Kidney (tissue), 14 donors: Measurements from ENCODE around the gene RANBP10. TPM values are rescaled to one million over a fixed set of nuclear protein-coding genes. Genes with fewer than 3 reads are reported as not detected.

Experiments used
- DNase-seq, 5 donors: peaks; one replicate each; pipeline ENCODE4 v3.0.0-alpha.2; 2013 to 2020
- FAIRE-seq: peaks from 2 replicates; lab custom pipeline; 2012; peaks lifted over from hg19 to GRCh38; lab: Jason Lieb, UNC
- H3K27ac ChIP-seq, 2 donors: one replicate each; pipeline ENCODE4 v1.7.0; 2013; ENCODE audit warnings: low read depth in 2 of 2, low read length in 2 of 2, inconsistent platforms in 1 of 2
- H3K27me3 ChIP-seq: one replicate; pipeline ENCODE4 v1.7.1; 2013; ENCODE audit warnings: low read length, inconsistent platforms; ENCODE audit not compliant: control insufficient read depth, insufficient read depth
- H3K36me3 ChIP-seq, 3 donors: one replicate each; pipeline versions ENCODE4 v1.7.0 to v1.7.1; 2013; ENCODE audit warnings: low read length in 3 of 3, control low read depth in 1 of 3, inconsistent platforms in 1 of 3; ENCODE audit not compliant: insufficient read depth in 3 of 3, control insufficient read depth in 2 of 3
- H3K4me1 ChIP-seq, 3 donors: one replicate each; pipeline versions ENCODE4 v1.7.0 to v1.7.1; 2013; ENCODE audit warnings: low read length in 3 of 3, inconsistent platforms in 1 of 3, low read depth in 1 of 3; ENCODE audit not compliant: control insufficient read depth in 2 of 3, insufficient read depth in 2 of 3
- H3K4me3 ChIP-seq, 3 donors: one replicate each; pipeline versions ENCODE4 v1.7.0 to v1.8.1; 2013; ENCODE audit warnings: low read length in 3 of 3, control low read depth in 1 of 3, inconsistent platforms in 1 of 3
- H3K9ac ChIP-seq, 3 donors: one replicate each; pipeline versions ENCODE4 v1.7.0 to v1.7.1; 2013; ENCODE audit warnings: low read length in 3 of 3, control low read depth in 1 of 3, inconsistent platforms in 1 of 3
- H3K9me3 ChIP-seq, 3 donors: one replicate each; pipeline versions ENCODE4 v1.7.0 to v1.7.1; 2013; ENCODE audit warnings: low read length in 3 of 3, control low read depth in 1 of 3, inconsistent platforms in 1 of 3; ENCODE audit not compliant: control insufficient read depth in 2 of 3, insufficient read depth in 1 of 3
- CTCF ChIP-seq: IDR thresholded peaks from 3 replicates; pipeline ENCODE4 v1.5.1; 2012; ENCODE audit warnings: mild to moderate bottlenecking, moderate library complexity, borderline replicate concordance; ENCODE audit not compliant: insufficient read depth; ENCODE audit errors: extremely low read depth
- intact Hi-C: fragments of 100-400 bp; cut with DNase I; formaldehyde crosslinking; loops from one replicate; pipeline ENCODE4 v1.11.1; 2022
- polyA plus RNA-seq: library from polyadenylated mRNA; stranded (reverse); fragments of 350-450 nt; fragmentation: Illumina TruSeq; extraction: RNeasy Lipid Tissue Mini Kit (QIAGEN cat#74804); gene quantifications from one replicate; pipeline ENCODE4 v1.2.3, GENCODE V29; 2014; ENCODE audit warnings: low read depth, low replicate concordance; ENCODE audit not compliant: insufficient read depth
- total RNA-seq: library from RNA; stranded (reverse); fragmentation: NEBNext Ultra II Directional; extraction: Animal tissue kit (Norgen Biotek cat#: 25700); gene quantifications from one replicate; pipeline ENCODE4 v1.2.1, GENCODE V29; 2021
- donor health status: control.
- donor health status: control.
- donor health status: control.
- donor health status: control.
- donor health status: control.
- donor health status: DM: yes; HTN: yes; CAD: no.
- donor health status: Normal renal cell carcinoma (clear cell type).

Gene RANBP10
- total and polyA plus RNA-seq, 2 donors from 2014 or later: 7.0 to 22.3 TPM

GRCh38 chr16:67719778-67720144, 86.6 kb downstream of the RANBP10 start:
- DNase-seq (peak in 3 of 5 donors; percentile 21 to 44 (median 38)), FAIRE-seq (no peak)
- no peaks in the 10 kb centered on the region for H3K36me3 ChIP-seq

DNA sequence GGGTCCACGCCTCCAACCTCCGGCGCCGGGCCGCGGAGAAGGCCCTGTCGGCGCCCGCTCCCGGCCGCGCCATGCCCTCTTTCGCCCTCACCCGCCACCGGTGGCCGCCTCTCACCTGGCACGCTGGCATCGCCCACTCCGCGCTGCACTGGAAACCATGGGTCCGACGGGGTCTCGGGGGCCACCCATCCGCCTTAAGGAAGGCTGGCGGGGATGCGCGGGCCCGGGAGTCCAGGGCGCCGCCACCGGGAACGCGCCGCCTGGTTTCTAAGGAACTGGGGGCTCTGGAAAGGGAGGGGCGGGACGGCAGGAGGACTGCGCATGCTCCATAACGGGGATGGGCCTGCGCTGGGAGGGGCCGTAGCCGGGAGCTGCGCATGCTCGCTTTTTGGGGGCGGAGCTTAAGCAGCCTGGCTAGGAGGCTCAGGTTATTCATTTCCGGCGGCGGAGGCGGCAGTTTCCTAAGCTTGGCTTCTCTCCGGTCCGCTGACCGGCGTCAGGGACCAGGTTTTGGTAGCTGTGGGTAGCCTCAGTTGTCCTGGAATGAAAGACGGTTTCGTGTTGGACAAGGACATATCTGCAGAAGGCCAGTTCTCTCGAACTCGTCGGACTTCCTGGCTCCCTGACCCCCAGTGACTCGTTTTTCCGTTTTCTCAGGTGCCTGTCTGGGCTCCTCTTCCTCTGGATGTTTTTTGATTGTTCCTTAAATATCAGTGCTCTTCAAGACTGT, 87.1 kb downstream of the RANBP10 start, which contains the start of gene GFOD2:
TSS of gene GFOD2 (minus strand) at position 269 of the 730 bp plus-strand sequence. CDS start 33,601 bp downstream, outside the sequence.
- H3K9ac ChIP-seq: peak within 1 kb of the TSS; percentile 65 to 90 (median 90)
- no peak for TF ChIP-seq CTCF
- intact Hi-C loops: no loop called here
- peak within 1 kb of the TSS; percentile 87 to 97 for H3K27ac ChIP-seq
- H3K27me3 ChIP-seq: no peaks in the 10 kb centered on the region
- no peaks in the 10 kb centered on the region for H3K36me3 ChIP-seq
- peak within 1 kb of the TSS; percentile 74 to 97 (median 94) for H3K4me3 ChIP-seq
- FAIRE-seq (no peak), DNase-seq (peak; percentile 98)
- H3K4me1 ChIP-seq: peaks cover 0 to 13% (median 12%) of the 10 kb centered on the region in 3 donors
- H3K9me3 ChIP-seq: no peaks in the 10 kb centered on the region

More at GRCh38 chr16:67719778-67720144, 86.6 kb downstream of the RANBP10 start:
- Histone ChIP-seq H3K4me1 (peaks cover 0 to 12% (median 8%) of the 10 kb centered on the region in 3 donors), H3K9me3 (no peaks in the 10 kb centered on the region), H3K27me3 (no peaks in the 10 kb centered on the region), H3K27ac (peak overlapping the region; percentile 87 to 97), H3K9ac (peak overlapping the region; percentile 65 to 90 (median 90)), H3K4me3 (peak overlapping the region; percentile 74 to 97 (median 94))
- no peak for TF ChIP-seq CTCF
- intact Hi-C loops: no loop called here

- DNase-seq (peak in 2 of 5 donors; percentile 37 to 39), FAIRE-seq (no peak)
- intact Hi-C loops: no loop called here
- TF ChIP-seq CTCF: no peak
- Histone ChIP-seq H3K36me3 (no peaks in the 10 kb centered on the region), H3K27ac (peak overlapping the region; percentile 13 to 24), H3K4me1 (peaks cover 0 to 15% (median 12%) of the 10 kb centered on the region in 3 donors), H3K27me3 (no peaks in the 10 kb centered on the region), H3K4me3 (peak overlapping the region; percentile 74 to 94 (median 92)), H3K9ac (peak overlapping the region; percentile 65 to 75 (median 67)), H3K9me3 (no peaks in the 10 kb centered on the region)
Measured at GRCh38 chr16:67718668-67719047, 87.7 kb downstream of the RANBP10 start.
